H9 (cell line): ENCODE results near the gene SS18L1. TPM values are rescaled to one million over a fixed set of nuclear protein-coding genes. Genes with fewer than 3 reads are reported as not detected.

Experiments
- DNase-seq: peaks from one replicate; pipeline ENCODE4 v3.0.0-alpha.2; 2017
- H2AFZ ChIP-seq: one replicate; pipeline ENCODE4 v1.6.1; 2013; ENCODE audit warnings: mild to moderate bottlenecking, low read length, control low read depth, moderate library complexity
- H2AK5ac ChIP-seq: 2 replicates; pipeline ENCODE4 v1.6.1; 2013; ENCODE audit warnings: low read length, control low read depth, mixed read lengths; ENCODE audit not compliant: insufficient read length
- H2BK120ac ChIP-seq: one replicate; pipeline ENCODE4 v1.6.1; 2013; ENCODE audit warnings: low read depth, mild to moderate bottlenecking, low read length, control low read depth, inconsistent platforms; ENCODE audit not compliant: poor library complexity, severe bottlenecking
- H2BK12ac ChIP-seq: 2 replicates; pipeline ENCODE4 v1.6.1; 2013; ENCODE audit warnings: low read length, control low read depth, mixed read lengths, low read depth; ENCODE audit not compliant: insufficient read length
- H2BK15ac ChIP-seq: 2 replicates; pipeline ENCODE4 v1.6.1; 2013; ENCODE audit warnings: low read depth, low read length, control low read depth
- H2BK20ac ChIP-seq: one replicate; pipeline ENCODE4 v1.6.1; 2013; ENCODE audit warnings: low read depth, mild to moderate bottlenecking, low read length, control low read depth, inconsistent platforms; ENCODE audit not compliant: poor library complexity, severe bottlenecking
- H2BK5ac ChIP-seq: 2 replicates; pipeline ENCODE4 v1.6.1; 2013; ENCODE audit warnings: low read length, control low read depth, mixed read lengths; ENCODE audit not compliant: insufficient read length
- H3K14ac ChIP-seq: 2 replicates; pipeline ENCODE4 v1.6.1; 2013; ENCODE audit warnings: low read length, control low read depth; ENCODE audit not compliant: insufficient read depth
- H3K18ac ChIP-seq: 2 replicates; pipeline ENCODE4 v1.6.1; 2013; ENCODE audit warnings: low read depth, mild to moderate bottlenecking, mixed read lengths, low read length, control low read depth; ENCODE audit not compliant: insufficient read length
- H3K23ac ChIP-seq: 2 replicates; pipeline ENCODE4 v1.6.1; 2013; ENCODE audit warnings: low read length, control low read depth, mixed read lengths, low read depth; ENCODE audit not compliant: insufficient read length
- H3K23me2 ChIP-seq: 2 replicates; pipeline ENCODE4 v1.6.1; 2013; ENCODE audit warnings: low read depth, mild to moderate bottlenecking, mixed read lengths, low read length, control low read depth; ENCODE audit not compliant: insufficient read length, poor library complexity, severe bottlenecking
- H3K27ac ChIP-seq: 2 replicates; pipeline ENCODE4 v1.5.1; 2013; ENCODE audit warnings: low read length, control low read depth, mixed read lengths, low read depth; ENCODE audit not compliant: insufficient read length
- H3K27me3 ChIP-seq: 2 replicates; pipeline ENCODE4 v1.6.1; 2013; ENCODE audit warnings: low read length, control low read depth, inconsistent platforms; ENCODE audit not compliant: insufficient read depth
- H3K4ac ChIP-seq: 2 replicates; pipeline ENCODE4 v1.6.1; 2013; ENCODE audit warnings: low read depth, mild to moderate bottlenecking, control low read depth, inconsistent platforms, low read length, moderate library complexity
- H3K4me1 ChIP-seq: 2 replicates; pipeline ENCODE4 v1.6.1; 2013; ENCODE audit warnings: low read length, control low read depth, inconsistent platforms; ENCODE audit not compliant: insufficient read depth
- H3K4me2 ChIP-seq: 2 replicates; pipeline ENCODE4 v1.6.1; 2013; ENCODE audit warnings: low read length, control low read depth, mixed read lengths; ENCODE audit not compliant: insufficient read length, insufficient read depth
- H3K56ac ChIP-seq: 2 replicates; pipeline ENCODE4 v1.6.1; 2013; ENCODE audit warnings: low read depth, mild to moderate bottlenecking, mixed read lengths, low read length, control low read depth; ENCODE audit not compliant: insufficient read length
- H3K79me1 ChIP-seq: 2 replicates; pipeline ENCODE4 v1.6.1; 2013; ENCODE audit warnings: low read depth, mild to moderate bottlenecking, moderate library complexity, low read length, control low read depth, inconsistent platforms; ENCODE audit not compliant: insufficient read depth, poor library complexity, severe bottlenecking
- H3K79me2 ChIP-seq: 2 replicates; pipeline ENCODE4 v1.6.1; 2013; ENCODE audit warnings: low read length, control low read depth, inconsistent platforms; ENCODE audit not compliant: insufficient read depth
- H3K9ac ChIP-seq: 2 replicates; pipeline ENCODE4 v1.6.1; 2013; ENCODE audit warnings: low read length, control low read depth, mixed read lengths; ENCODE audit not compliant: insufficient read length; ENCODE audit errors: extremely low read depth
- H3K9me3 ChIP-seq: one replicate; pipeline ENCODE4 v1.6.1; 2013; ENCODE audit warnings: low read depth, low read length, inconsistent platforms; ENCODE audit not compliant: control insufficient read depth
- H3T11ph ChIP-seq: one replicate; pipeline ENCODE4 v1.6.1; 2013; ENCODE audit warnings: mild to moderate bottlenecking, low read length, control low read depth, inconsistent platforms
- H4K20me1 ChIP-seq: one replicate; pipeline ENCODE4 v1.6.1; 2013; ENCODE audit not compliant: control insufficient read depth, insufficient read length, insufficient read depth
- H4K5ac ChIP-seq: 2 replicates; pipeline ENCODE4 v1.6.1; 2013; ENCODE audit warnings: low read depth, mild to moderate bottlenecking, mixed read lengths, low read length, control low read depth; ENCODE audit not compliant: insufficient read length
- H4K8ac ChIP-seq: replicated peaks from 2 replicates; pipeline ENCODE4 v1.6.1; 2013; ENCODE audit warnings: low read length, control low read depth, mixed read lengths, low read depth; ENCODE audit not compliant: insufficient read length
- H4K91ac ChIP-seq: 2 replicates; pipeline ENCODE4 v1.6.1; 2013; ENCODE audit warnings: low read depth, mild to moderate bottlenecking, moderate library complexity, mixed read lengths, low read length, control low read depth; ENCODE audit not compliant: insufficient read length
- H3K27ac Mint-ChIP-seq, 3 experiments: 2 replicates in 2 of 3; 3 replicates in 1 of 3; pipeline ENCODE4 v1.8.0; 2020 to 2021; ENCODE audit warnings: mixed read lengths in 3 of 3, mild to moderate bottlenecking in 1 of 3, moderate library complexity in 1 of 3
- H3K27me3 Mint-ChIP-seq: 2 replicates; pipeline ENCODE4 v1.8.0; 2021; ENCODE audit warnings: low read depth, mild to moderate bottlenecking, moderate library complexity, mixed read lengths
- H3K36me3 Mint-ChIP-seq, 3 experiments: 2 replicates in 2 of 3; 3 replicates in 1 of 3; pipeline ENCODE4 v1.8.0; 2020 to 2021; ENCODE audit warnings: low read depth in 3 of 3, mixed read lengths in 3 of 3; ENCODE audit not compliant: insufficient read depth in 1 of 3
- H3K4me1 Mint-ChIP-seq, 2 experiments: 2 replicates each; pipeline ENCODE4 v1.8.0; 2020; ENCODE audit warnings: mixed read lengths in 2 of 2
- H3K4me3 Mint-ChIP-seq, 2 experiments: 2 replicates in 1 of 2; 3 replicates in 1 of 2; pipeline ENCODE4 v1.8.0; 2020 to 2021; ENCODE audit warnings: mild to moderate bottlenecking in 2 of 2, mixed read lengths in 2 of 2, moderate library complexity in 1 of 2
- H3K9me3 Mint-ChIP-seq, 2 experiments: 2 replicates in 1 of 2; 3 replicates in 1 of 2; pipeline ENCODE4 v1.8.0; 2020; ENCODE audit warnings: mild to moderate bottlenecking in 2 of 2, mixed read lengths in 2 of 2, moderate library complexity in 1 of 2
- WGBS: extraction: QIAGEN DNeasy Blood & Tissue Kit; methylation state at CpG from one replicate; pipeline ENCODE4 v1.1.7; 2013; ENCODE audit warnings: missing lambda C conversion rate, low lambda C conversion rate, mixed read lengths; ENCODE audit not compliant: insufficient read length; ENCODE audit errors: extremely low coverage; 5-methylcytosine and 5-hydroxymethylcytosine counted together
- total RNA-seq: library from RNA; stranded (reverse); gene quantifications from 2 replicates; pipeline ENCODE4 v1.2.1, GENCODE V29; 2021
- TF ChIP-seq, protein P1 (sequence below): fragments of 200-600 bp; sonication (generic); conservative IDR thresholded peaks from 3 replicates; pipeline ENCODE4 v1.8.0; 2021; ENCODE audit warnings: antibody characterized with exemption, mild to moderate bottlenecking

Gene SS18L1
- total RNA-seq, 1 experiment from 2014 or later = 22.2 TPM

GRCh38 chr20:62141397-62142251 is 1.9 kb upstream of the SS18L1 start:
- H3K9ac ChIP-seq = peak overlapping the region; percentile 81
- H2BK12ac ChIP-seq = no peak overlapping the region
- H3K4me1 ChIP-seq = no peaks in the 10 kb centered on the region
- H3K9me3 ChIP-seq = no peaks in the 10 kb centered on the region
- H3K27ac Mint-ChIP-seq = peak overlapping the region in 2 of 3 experiments; percentile 93 to 94; a peak in 5 of 7 replicates
- peaks cover 7% of the 10 kb centered on the region for H3K23me2 ChIP-seq
- no peak overlapping the region for H2BK20ac ChIP-seq
- no peak overlapping the region for H2AK5ac ChIP-seq
- no peaks in the 10 kb centered on the region for H3K27me3 Mint-ChIP-seq
- H3T11ph ChIP-seq = no peak overlapping the region
- no peak overlapping the region for H3K4ac ChIP-seq
- H3K14ac ChIP-seq = 0 out of 2 replicates have a peak overlapping the region, but pooled peaks have one; percentile 11
- no peak overlapping the region for H3K27ac ChIP-seq
- peaks cover 34% of the 10 kb centered on the region for H3K79me2 ChIP-seq
- H4K8ac ChIP-seq = no peak overlapping the region
- H2BK15ac ChIP-seq = no peak overlapping the region
- peaks cover 7% of the 10 kb centered on the region for H3K79me1 ChIP-seq
- H2BK5ac ChIP-seq = no peak overlapping the region
- H4K91ac ChIP-seq = no peak overlapping the region
- no peaks in the 10 kb centered on the region; a peak in 1 of 5 replicates for H3K9me3 Mint-ChIP-seq
- H3K23ac ChIP-seq = no peak overlapping the region
- no peak for DNase-seq
- peak overlapping the region; percentile 84 to 92 for H3K4me3 Mint-ChIP-seq
- WGBS = no CpG with 5 or more reads among the region's 14 CpGs
- no peak overlapping the region for H4K5ac ChIP-seq
- peak overlapping the region; percentile 68 for H3K4me2 ChIP-seq
- no peak overlapping the region for H2AFZ ChIP-seq
- no peaks in the 10 kb centered on the region for H4K20me1 ChIP-seq
- no peak overlapping the region for H2BK120ac ChIP-seq
- no peak overlapping the region for H3K56ac ChIP-seq
- TF ChIP-seq, protein P1, sequence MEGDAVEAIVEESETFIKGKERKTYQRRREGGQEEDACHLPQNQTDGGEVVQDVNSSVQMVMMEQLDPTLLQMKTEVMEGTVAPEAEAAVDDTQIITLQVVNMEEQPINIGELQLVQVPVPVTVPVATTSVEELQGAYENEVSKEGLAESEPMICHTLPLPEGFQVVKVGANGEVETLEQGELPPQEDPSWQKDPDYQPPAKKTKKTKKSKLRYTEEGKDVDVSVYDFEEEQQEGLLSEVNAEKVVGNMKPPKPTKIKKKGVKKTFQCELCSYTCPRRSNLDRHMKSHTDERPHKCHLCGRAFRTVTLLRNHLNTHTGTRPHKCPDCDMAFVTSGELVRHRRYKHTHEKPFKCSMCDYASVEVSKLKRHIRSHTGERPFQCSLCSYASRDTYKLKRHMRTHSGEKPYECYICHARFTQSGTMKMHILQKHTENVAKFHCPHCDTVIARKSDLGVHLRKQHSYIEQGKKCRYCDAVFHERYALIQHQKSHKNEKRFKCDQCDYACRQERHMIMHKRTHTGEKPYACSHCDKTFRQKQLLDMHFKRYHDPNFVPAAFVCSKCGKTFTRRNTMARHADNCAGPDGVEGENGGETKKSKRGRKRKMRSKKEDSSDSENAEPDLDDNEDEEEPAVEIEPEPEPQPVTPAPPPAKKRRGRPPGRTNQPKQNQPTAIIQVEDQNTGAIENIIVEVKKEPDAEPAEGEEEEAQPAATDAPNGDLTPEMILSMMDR = peak; percentile 57
- no peak overlapping the region for H3K18ac ChIP-seq
- H3K36me3 Mint-ChIP-seq = peaks cover 45 to 63% (median 53%) of the 10 kb centered on the region in 3 experiments; a peak in 6 of 7 replicates
- H3K27me3 ChIP-seq = no peaks in the 10 kb centered on the region
- peaks cover 24 to 31% of the 10 kb centered on the region in 2 experiments for H3K4me1 Mint-ChIP-seq
